NCI-H446 (cell line): ENCODE measurements around the gene ILKAP.

ENCODE experiments used
- DNase-seq, 2 experiments: peaks; one replicate each; lab custom pipeline; 2025; lab: John Stamatoyannopoulos, UW

Gene ILKAP

GRCh38 chr2:238152771-238153688, 50.5 kb downstream of the ILKAP start:
- no peak for DNase-seq

- no peak for DNase-seq
Observed at GRCh38 chr2:238151628-238152235, 51.8 kb downstream of the ILKAP start.

- DNase-seq: no peak
Observed at GRCh38 chr2:238151205-238151604, 52.3 kb downstream of the ILKAP start.

GRCh38 chr2:238150686-238151085, 52.8 kb downstream of the ILKAP start:
- DNase-seq: no peak

GRCh38 chr2:238149841-238150572, 53.5 kb downstream of the ILKAP start:
- no peak for DNase-seq

- DNase-seq: no peak
Observed at GRCh38 chr2:238148981-238149380, 54.5 kb downstream of the ILKAP start.

GRCh38 chr2:238146884-238147544, 56.5 kb downstream of the ILKAP start:
- DNase-seq: no peak

- DNase-seq: no peak
Observed at GRCh38 chr2:238145851-238146250, 57.6 kb downstream of the ILKAP start.

- DNase-seq: no peak
Observed at GRCh38 chr2:238145046-238145445, 58.4 kb downstream of the ILKAP start.

- DNase-seq: no peak
Observed at GRCh38 chr2:238144262-238144661, 59.2 kb downstream of the ILKAP start.

- peak; percentile 10 to 63 for DNase-seq
Observed at GRCh38 chr2:238143239-238143951, 60.1 kb downstream of the ILKAP start.

- no peak for DNase-seq
Observed at GRCh38 chr2:238142382-238143205, 60.9 kb downstream of the ILKAP start.

- no peak for DNase-seq
Observed at GRCh38 chr2:238141541-238142318, 61.8 kb downstream of the ILKAP start.

GRCh38 chr2:238140721-238141540, 62.6 kb downstream of the ILKAP start:
- DNase-seq: no peak

- no peak for DNase-seq
Observed at GRCh38 chr2:238140040-238140439, 63.5 kb downstream of the ILKAP start.

- no peak for DNase-seq
Observed at GRCh38 chr2:238139196-238140039, 64.1 kb downstream of the ILKAP start.

- DNase-seq: no peak
Observed at GRCh38 chr2:238138331-238139195, 64.9 kb downstream of the ILKAP start, which contains the start of gene KLHL30. TSS of gene KLHL30 (plus strand) at chr2:238138668. CDS start at chr2:238140755, 2,087 bp downstream.
